ENCODE data around the gene CDK5. TPM values are rescaled to one million over a fixed set of nuclear protein-coding genes. Genes with fewer than 3 reads are reported as not detected.

The CDK5 gene
- total and polyA plus RNA-seq, 9 of the 15 experiments (the other 6 are each of a cell fraction or from before 2014, with no cell fraction given) = 3.2 to 38.0 (median 27.5) TPM

GRCh38 chr7:151056666-151057505, 811 bp downstream of the CDK5 start (continued):
- TF ChIP-seq ZBTB8A (IDR thresholded peaks at IDR 0.05; ENCODE audit: partially characterized antibody) = no peak
- TF ChIP-seq ZNF184 (CRISPR knock-in tag; IDR thresholded peaks at IDR 0.05) = no peak
- TF ChIP-seq ZNF324 (CRISPR knock-in tag; IDR thresholded peaks at IDR 0.05) = no peak
- peak; percentile 71; the same call in 1 of the 2 replicates for TF ChIP-seq FOXP4 (CRISPR knock-in tag; IDR thresholded peaks at IDR 0.05; ENCODE audit: borderline replicate concordance)
- TF ChIP-seq ZKSCAN1 (IDR thresholded peaks at IDR 0.05; ENCODE audit: low read depth, low read length) = 0 out of 2 replicates have a peak, but pooled peaks have one; percentile 10
- TF ChIP-seq ZNF23 (CRISPR knock-in tag; IDR thresholded peaks at IDR 0.05) = no peak
- TF ChIP-seq ZEB2 (IDR thresholded peaks at IDR 0.05) = no peak
- 0 out of 2 replicates have a peak, but pooled peaks have one; percentile 27 for TF ChIP-seq OTX1 (CRISPR knock-in tag; IDR thresholded peaks at IDR 0.05)
- peak; percentile 13; the same call in 1 of the 2 replicates for TF ChIP-seq ZBTB2 (IDR thresholded peaks at IDR 0.05)
- 0 out of 4 replicates have a peak, but pooled peaks of 1 of the 2 experiments have one; percentile 24 for TF ChIP-seq UBTF (IDR thresholded peaks at IDR 0.05; ENCODE audit: borderline replicate concordance in 1 of 2, low read depth in 2 of 2, low read length in 2 of 2)
- no peak for TF ChIP-seq CHCHD3 (CRISPR knock-in tag; IDR thresholded peaks at IDR 0.05)
- TF ChIP-seq MLLT1 (IDR thresholded peaks at IDR 0.05) = peak in 1 of 2 experiments; percentile 54; a peak in 1 of 4 replicates
- peak; percentile 60; the same call in 1 of the 2 replicates for TF ChIP-seq LARP7 (IDR thresholded peaks at IDR 0.05)
- TF ChIP-seq ZBTB7A (IDR thresholded peaks at IDR 0.05; ENCODE audit: borderline replicate concordance, control insufficient read depth, low read depth, low read length) = peak; percentile 48; the same call in 1 of the 2 replicates
- TF ChIP-seq RAD21 (CRISPR knock-in tag; conservative IDR thresholded peaks at IDR 0.05 in 1 of 2, IDR thresholded peaks at IDR 0.05 in 1 of 2) = peak in 1 of 2 experiments; percentile 49; a peak in 2 of 4 replicates

Measured in K562 (cell line).